Measurements from ENCODE around the gene SAMD11. TPM values are rescaled to one million over a fixed set of nuclear protein-coding genes. Genes with fewer than 3 reads are reported as not detected.
A peak's percentile ranks its signal among the peaks of the same experiment; 100 is the strongest.

The SAMD11 gene
- total and polyA plus RNA-seq, 5 donors from 2014 or later = 0.14 to 0.31 TPM; not detected in 3

DNA sequence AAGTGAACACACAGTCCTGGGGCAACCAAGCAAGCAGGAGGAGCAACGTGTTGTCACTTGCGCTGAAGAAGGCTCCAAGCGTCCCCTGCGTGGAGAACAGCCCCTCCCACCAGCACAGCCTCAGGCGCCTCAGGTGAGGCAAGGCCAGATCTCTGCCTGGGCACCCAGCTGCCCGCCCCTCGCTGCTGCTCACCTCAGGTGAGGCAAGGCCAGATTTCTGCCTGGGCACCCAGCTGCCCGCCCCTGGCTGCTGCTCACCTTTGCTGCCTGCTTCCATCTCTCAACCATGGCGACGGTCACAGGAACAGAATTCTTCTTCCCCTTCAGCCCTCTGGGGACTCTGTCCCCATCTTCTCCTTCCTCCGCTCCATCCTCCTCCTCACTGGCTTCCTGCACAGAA, 32.9 kb downstream of the SAMD11 start:
- peaks cover 35% of the 10 kb centered on the region for H3K4me1 ChIP-seq (ENCODE audit: control insufficient read depth, insufficient read depth, low read length, poor library complexity, severe bottlenecking)
- peaks cover 28% of the 10 kb centered on the region for H3K36me3 Mint-ChIP-seq
- no peaks in the 10 kb centered on the region for H3K27me3 ChIP-seq (ENCODE audit: control insufficient read depth, insufficient read depth, low read length)
- no peak overlapping the region for H3K27ac Mint-ChIP-seq
- H3K9me3 ChIP-seq (ENCODE audit: control insufficient read depth in 2 of 2, low read length in 2 of 2) = no peaks in the 10 kb centered on the region
- DNase-seq (no peak), ATAC-seq (ENCODE audit: low read depth in 2 of 2) (no peak)
- H3K36me3 ChIP-seq (ENCODE audit: control insufficient read depth, insufficient read depth, low read length) = peaks cover 44% of the 10 kb centered on the region
- H3K9me3 Mint-ChIP-seq = no peaks in the 10 kb centered on the region
- H3K4me3 ChIP-seq (ENCODE audit: low read depth, low read length) = no peak overlapping the region
- H3K27ac ChIP-seq (ENCODE audit: insufficient read depth, low read length, poor library complexity, severe bottlenecking) = no peak overlapping the region
- peak overlapping the region in 2 of 4 donors; percentile 11 to 28 for H3K4me3 Mint-ChIP-seq
- no peaks in the 10 kb centered on the region for H3K27me3 Mint-ChIP-seq
- peaks cover 0 to 30% (median 11%) of the 10 kb centered on the region in 4 donors for H3K4me1 Mint-ChIP-seq

DNA sequence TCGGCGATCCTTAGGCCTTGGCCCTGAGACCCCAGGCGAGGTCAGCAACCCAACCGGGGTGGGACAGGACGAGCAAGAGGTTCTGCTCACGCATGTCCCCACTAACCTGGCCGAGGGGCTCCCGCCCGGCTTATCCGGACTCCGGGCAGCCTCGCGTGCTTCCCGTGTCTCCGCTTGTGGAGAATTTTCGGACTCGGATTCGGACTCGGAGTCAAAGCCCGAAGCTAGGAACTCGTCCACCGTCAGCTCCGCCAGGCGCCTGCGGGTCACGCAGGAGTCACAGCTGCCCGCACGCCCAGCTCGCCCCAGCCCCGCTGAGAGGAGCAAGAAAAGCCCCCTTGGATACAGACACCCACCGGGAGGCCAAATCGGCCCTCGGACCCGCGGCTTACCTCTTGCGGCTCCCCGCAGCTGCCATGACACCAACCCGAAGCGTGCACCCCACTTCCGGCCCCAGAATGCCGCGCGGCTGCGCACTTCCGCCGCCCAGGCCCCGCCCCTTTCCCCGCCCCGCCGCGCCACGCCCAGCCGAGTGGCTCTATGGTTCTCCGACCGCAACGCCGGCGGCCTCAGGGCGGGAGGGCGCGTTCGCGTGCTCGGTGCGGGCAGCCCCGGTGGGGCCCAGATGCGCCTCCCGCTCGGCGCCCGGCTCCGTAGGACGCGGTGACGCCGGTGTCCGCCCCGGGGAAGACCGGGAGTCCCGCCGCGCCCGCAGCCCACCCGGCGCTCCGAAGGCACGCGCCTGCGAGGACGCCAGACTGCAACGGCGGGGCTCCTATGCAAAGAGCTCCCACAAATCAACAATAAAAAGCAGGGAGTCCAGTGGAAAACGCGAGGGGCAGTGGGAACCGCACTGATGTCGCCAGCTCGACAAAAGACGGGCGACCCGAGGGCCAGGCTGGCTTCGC, 35.4 kb downstream of the SAMD11 start, which contains the start of gene NOC2L:
NOC2L (minus strand) TSS at position 434 of the 908 bp plus-strand sequence; CDS start at position 418, 16 bp downstream.
- ATAC-seq (ENCODE audit: low read depth in 2 of 2) = peak; percentile 86 to 93
- H3K4me3 ChIP-seq (ENCODE audit: low read depth, low read length) = peak within 1 kb of the TSS; percentile 79
- H3K27ac Mint-ChIP-seq = peak within 1 kb of the TSS; percentile 52 to 82 (median 74)
- H3K4me1 ChIP-seq (ENCODE audit: control insufficient read depth, insufficient read depth, low read length, poor library complexity, severe bottlenecking) = peaks cover 36% of the 10 kb centered on the region
- H3K27ac ChIP-seq (ENCODE audit: insufficient read depth, low read length, poor library complexity, severe bottlenecking) = peak within 1 kb of the TSS; percentile 67
- peak; percentile 89 to 92 (median 91) for DNase-seq
- no peaks in the 10 kb centered on the region for H3K9me3 ChIP-seq (ENCODE audit: control insufficient read depth in 2 of 2, low read length in 2 of 2)
- peaks cover 18% of the 10 kb centered on the region for H3K36me3 Mint-ChIP-seq
- no peaks in the 10 kb centered on the region for H3K27me3 Mint-ChIP-seq
- peaks cover 0 to 36% (median 11%) of the 10 kb centered on the region in 4 donors for H3K4me1 Mint-ChIP-seq
- H3K9me3 Mint-ChIP-seq = no peaks in the 10 kb centered on the region
- peaks cover 25% of the 10 kb centered on the region for H3K36me3 ChIP-seq (ENCODE audit: control insufficient read depth, insufficient read depth, low read length)
- peak within 1 kb of the TSS; percentile 89 to 97 (median 92) for H3K4me3 Mint-ChIP-seq
- no peaks in the 10 kb centered on the region for H3K27me3 ChIP-seq (ENCODE audit: control insufficient read depth, insufficient read depth, low read length)

DNA sequence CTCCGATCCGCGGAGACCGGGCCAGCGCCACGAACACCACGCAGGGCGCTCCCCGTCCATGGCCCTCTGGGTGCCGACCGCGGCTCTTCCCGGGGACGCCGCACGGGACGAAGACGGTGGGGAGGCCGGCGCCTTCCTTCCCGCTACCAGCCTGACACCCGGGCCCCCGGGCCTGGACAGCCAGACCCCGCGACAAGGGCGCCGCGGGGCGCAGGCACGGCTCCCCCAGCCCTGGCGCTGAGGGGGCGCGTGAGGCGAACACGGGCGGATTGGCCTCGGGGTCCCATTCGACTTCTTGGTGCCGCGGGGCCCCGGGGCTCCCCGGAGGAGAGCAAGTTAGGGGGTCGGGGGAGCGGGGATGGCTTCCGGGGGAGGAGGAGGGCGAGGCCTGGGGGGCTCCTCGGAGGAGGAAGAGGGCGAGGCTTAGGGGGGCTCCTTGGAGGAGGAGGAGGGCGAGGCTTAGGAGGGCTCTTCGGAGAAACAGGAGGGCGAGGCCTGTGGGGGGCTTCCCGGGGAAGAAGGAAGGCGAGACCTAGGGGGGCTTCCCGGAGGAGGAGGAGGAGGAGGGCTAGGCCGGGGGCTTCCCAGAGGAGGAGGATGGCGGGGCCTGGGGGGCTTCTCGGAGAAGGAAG, 36.1 kb downstream of the SAMD11 start:
- Mint-ChIP-seq H3K9me3 (no peaks in the 10 kb centered on the region), H3K4me3 (peak overlapping the region; percentile 89 to 92 (median 92)), H3K27me3 (no peaks in the 10 kb centered on the region), H3K27ac (peak overlapping the region in 2 of 3 donors; percentile 74 to 85), H3K36me3 (peaks cover 12% of the 10 kb centered on the region), H3K4me1 (peaks cover 0 to 36% (median 11%) of the 10 kb centered on the region in 4 donors)
- peak in 1 of 2 donors; percentile 3 for ATAC-seq (ENCODE audit: low read depth in 2 of 2)
- no peak for DNase-seq
- no peak overlapping the region for H3K4me3 ChIP-seq (ENCODE audit: low read depth, low read length)
- H3K27ac ChIP-seq (ENCODE audit: insufficient read depth, low read length, poor library complexity, severe bottlenecking) = no peak overlapping the region
- no peaks in the 10 kb centered on the region for H3K27me3 ChIP-seq (ENCODE audit: control insufficient read depth, insufficient read depth, low read length)
- peaks cover 36% of the 10 kb centered on the region for H3K4me1 ChIP-seq (ENCODE audit: control insufficient read depth, insufficient read depth, low read length, poor library complexity, severe bottlenecking)
- peaks cover 17% of the 10 kb centered on the region for H3K36me3 ChIP-seq (ENCODE audit: control insufficient read depth, insufficient read depth, low read length)
- H3K9me3 ChIP-seq (ENCODE audit: control insufficient read depth in 2 of 2, low read length in 2 of 2) = no peaks in the 10 kb centered on the region

DNA sequence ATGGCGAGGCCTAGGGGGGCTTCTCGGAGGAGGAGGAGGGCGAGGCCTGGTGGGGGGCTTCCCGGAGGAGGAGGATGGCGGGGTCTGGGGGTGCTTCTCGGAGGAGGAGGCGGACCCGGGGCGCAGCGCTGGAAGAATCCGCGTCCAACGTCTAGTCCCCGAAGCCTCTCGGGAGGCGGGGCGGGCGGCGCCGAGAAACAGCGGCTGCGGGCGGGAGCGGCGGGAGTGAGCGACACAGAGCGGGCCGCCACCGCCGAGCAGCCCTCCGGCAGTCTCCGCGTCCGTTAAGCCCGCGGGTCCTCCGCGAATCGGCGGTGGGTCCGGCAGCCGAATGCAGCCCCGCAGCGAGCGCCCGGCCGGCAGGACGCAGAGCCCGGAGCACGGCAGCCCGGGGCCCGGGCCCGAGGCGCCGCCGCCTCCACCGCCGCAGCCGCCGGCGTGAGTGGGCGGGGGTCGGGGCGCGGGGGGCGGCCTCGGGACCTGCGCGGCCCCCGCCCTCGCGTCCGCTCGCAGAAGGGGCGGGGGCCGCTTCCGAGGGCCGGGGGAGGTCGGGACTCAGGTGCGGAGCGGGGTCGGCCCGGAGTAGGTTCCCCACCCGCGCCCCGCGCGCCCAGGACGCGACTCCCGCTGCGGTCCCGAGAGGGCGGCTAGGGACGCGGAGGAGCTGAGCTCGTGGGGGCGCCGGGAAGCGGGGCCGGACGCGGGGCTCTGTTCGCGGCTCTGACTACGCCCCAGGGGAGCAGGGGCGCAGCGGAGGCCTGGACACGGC, 36.8 kb downstream of the SAMD11 start, which contains the start of gene KLHL17:
KLHL17 (plus strand) TSS at position 222 of the 769 bp plus-strand sequence; CDS start at position 332, 110 bp downstream.
- ATAC-seq (ENCODE audit: low read depth in 2 of 2) (peak; percentile 43 to 49), DNase-seq (peak; percentile 69 to 80 (median 73))
- Mint-ChIP-seq H3K4me3 (peak within 1 kb of the TSS; percentile 89 to 92 (median 92)), H3K27ac (peak within 1 kb of the TSS in 2 of 3 donors; percentile 74 to 85), H3K9me3 (no peaks in the 10 kb centered on the region), H3K36me3 (peaks cover 5% of the 10 kb centered on the region), H3K27me3 (no peaks in the 10 kb centered on the region), H3K4me1 (peaks cover 0 to 33% (median 7%) of the 10 kb centered on the region in 4 donors)
- Histone ChIP-seq H3K27me3 (ENCODE audit: control insufficient read depth, insufficient read depth, low read length) (no peaks in the 10 kb centered on the region), H3K36me3 (ENCODE audit: control insufficient read depth, insufficient read depth, low read length) (peaks cover 10% of the 10 kb centered on the region), H3K9me3 (ENCODE audit: control insufficient read depth in 2 of 2, low read length in 2 of 2) (no peaks in the 10 kb centered on the region), H3K4me1 (ENCODE audit: control insufficient read depth, insufficient read depth, low read length, poor library complexity, severe bottlenecking) (peaks cover 37% of the 10 kb centered on the region), H3K27ac (ENCODE audit: insufficient read depth, low read length, poor library complexity, severe bottlenecking) (no peak within 1 kb of the TSS), H3K4me3 (ENCODE audit: low read depth, low read length) (no peak within 1 kb of the TSS)

DNA sequence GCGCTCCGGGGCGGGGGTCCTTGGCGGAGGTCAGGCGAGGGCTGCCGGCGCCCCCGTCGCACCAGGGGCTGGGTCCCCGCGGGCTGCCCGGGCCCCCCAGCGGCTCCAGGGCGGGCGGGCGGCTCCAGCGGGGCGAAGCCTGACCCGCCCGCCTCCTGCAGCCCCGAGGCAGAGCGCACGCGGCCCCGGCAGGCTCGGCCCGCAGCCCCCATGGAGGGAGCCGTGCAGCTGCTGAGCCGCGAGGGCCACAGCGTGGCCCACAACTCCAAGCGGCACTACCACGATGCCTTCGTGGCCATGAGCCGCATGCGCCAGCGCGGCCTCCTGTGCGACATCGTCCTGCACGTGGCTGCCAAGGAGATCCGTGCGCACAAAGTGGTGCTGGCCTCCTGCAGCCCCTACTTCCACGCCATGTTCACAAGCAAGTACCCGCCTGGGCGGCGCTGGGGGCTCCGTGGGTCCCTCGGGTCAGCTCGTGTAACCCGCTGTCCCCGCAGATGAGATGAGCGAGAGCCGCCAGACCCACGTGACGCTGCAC, 37.5 kb downstream of the SAMD11 start:
- peak overlapping the region in 1 of 3 donors; percentile 36 for H3K27ac Mint-ChIP-seq
- peak overlapping the region in 3 of 4 donors; percentile 63 to 84 (median 71) for H3K4me3 Mint-ChIP-seq
- H3K27me3 Mint-ChIP-seq = no peaks in the 10 kb centered on the region
- ATAC-seq (ENCODE audit: low read depth in 2 of 2) (no peak), DNase-seq (no peak)
- no peaks in the 10 kb centered on the region for H3K9me3 ChIP-seq (ENCODE audit: control insufficient read depth in 2 of 2, low read length in 2 of 2)
- H3K36me3 ChIP-seq (ENCODE audit: control insufficient read depth, insufficient read depth, low read length) = peaks cover 4% of the 10 kb centered on the region
- no peaks in the 10 kb centered on the region for H3K9me3 Mint-ChIP-seq
- H3K4me1 Mint-ChIP-seq = peaks cover 0 to 38% (median 7%) of the 10 kb centered on the region in 4 donors
- H3K27me3 ChIP-seq (ENCODE audit: control insufficient read depth, insufficient read depth, low read length) = no peaks in the 10 kb centered on the region
- H3K4me1 ChIP-seq (ENCODE audit: control insufficient read depth, insufficient read depth, low read length, poor library complexity, severe bottlenecking) = peaks cover 43% of the 10 kb centered on the region
- no peak overlapping the region for H3K4me3 ChIP-seq (ENCODE audit: low read depth, low read length)
- H3K27ac ChIP-seq (ENCODE audit: insufficient read depth, low read length, poor library complexity, severe bottlenecking) = no peak overlapping the region
- peaks cover 5% of the 10 kb centered on the region for H3K36me3 Mint-ChIP-seq

DNA sequence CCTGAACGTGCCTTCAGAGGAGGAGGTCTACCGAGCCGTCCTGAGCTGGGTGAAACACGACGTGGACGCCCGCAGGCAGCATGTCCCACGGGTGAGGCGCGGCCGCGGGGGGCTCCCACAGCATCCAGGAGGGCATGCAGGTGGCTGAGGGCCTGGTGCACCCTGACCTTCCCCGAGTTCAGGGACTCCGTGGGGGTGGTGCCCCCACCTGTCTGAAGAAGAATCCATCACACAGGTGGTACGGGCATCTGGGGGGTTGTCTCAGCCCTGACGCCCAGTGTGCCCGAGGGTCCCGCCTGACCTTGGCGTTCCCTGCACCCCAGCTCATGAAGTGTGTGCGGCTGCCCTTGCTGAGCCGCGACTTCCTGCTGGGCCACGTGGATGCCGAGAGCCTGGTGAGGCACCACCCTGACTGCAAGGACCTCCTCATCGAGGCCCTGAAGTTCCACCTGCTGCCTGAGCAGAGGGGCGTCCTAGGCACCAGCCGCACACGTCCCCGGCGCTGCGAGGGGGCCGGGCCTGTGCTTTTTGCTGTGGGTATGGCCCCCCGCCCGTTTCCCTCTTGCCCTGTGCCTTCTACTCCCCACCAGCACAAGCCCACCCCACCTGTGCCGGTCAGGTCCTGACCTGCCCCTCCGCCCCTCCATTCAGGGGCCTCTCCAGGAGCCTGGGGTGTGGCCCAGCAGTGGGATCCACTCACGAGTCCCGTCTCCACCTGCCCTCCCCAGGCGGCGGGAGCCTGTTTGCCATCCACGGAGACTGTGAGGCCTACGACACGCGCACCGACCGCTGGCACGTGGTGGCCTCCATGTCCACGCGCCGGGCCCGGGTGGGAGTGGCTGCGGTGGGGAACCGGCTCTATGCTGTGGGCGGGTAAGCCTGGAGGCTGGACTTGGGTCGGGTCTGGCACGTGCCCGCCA, 38.9 kb downstream of the SAMD11 start:
- no peak overlapping the region for H3K27ac Mint-ChIP-seq

More for the DNA sequence above, 38.9 kb downstream of the SAMD11 start:
- peaks cover 0 to 35% (median 3%) of the 10 kb centered on the region in 4 donors for H3K4me1 Mint-ChIP-seq
- no peak overlapping the region for H3K27ac ChIP-seq (ENCODE audit: insufficient read depth, low read length, poor library complexity, severe bottlenecking)
- no peaks in the 10 kb centered on the region for H3K9me3 Mint-ChIP-seq
- H3K27me3 Mint-ChIP-seq = no peaks in the 10 kb centered on the region
- ATAC-seq (ENCODE audit: low read depth in 2 of 2) (no peak), DNase-seq (no peak)
- peaks cover 2% of the 10 kb centered on the region for H3K36me3 Mint-ChIP-seq
- peak overlapping the region; percentile 63 to 92 (median 76) for H3K4me3 Mint-ChIP-seq
- H3K36me3 ChIP-seq (ENCODE audit: control insufficient read depth, insufficient read depth, low read length) = no peaks in the 10 kb centered on the region
- no peak overlapping the region for H3K4me3 ChIP-seq (ENCODE audit: low read depth, low read length)
- no peaks in the 10 kb centered on the region for H3K9me3 ChIP-seq (ENCODE audit: control insufficient read depth in 2 of 2, low read length in 2 of 2)
- no peaks in the 10 kb centered on the region for H3K27me3 ChIP-seq (ENCODE audit: control insufficient read depth, insufficient read depth, low read length)
- peaks cover 50% of the 10 kb centered on the region for H3K4me1 ChIP-seq (ENCODE audit: control insufficient read depth, insufficient read depth, low read length, poor library complexity, severe bottlenecking)
